AG04450 (cell line): ENCODE data around the gene ARFGEF3. TPM values are rescaled to one million over a fixed set of nuclear protein-coding genes. Genes with fewer than 3 reads are reported as not detected.

ENCODE experiments used
- CTCF ChIA-PET: fragments of 300-600, 350-600 bp; formaldehyde crosslinking; extraction: SDS; loops from one replicate; lab custom pipeline; 2022; ENCODE audit warnings: antibody characterized with exemption, inconsistent platforms; lab: Charles Lee
- POLR2A ChIA-PET: fragments of 350-600 bp; formaldehyde crosslinking; extraction: SDS; loops from one replicate; lab custom pipeline; 2021; ENCODE audit warnings: antibody characterized with exemption, inconsistent platforms; lab: Yijun Ruan, JAX
- DNase-seq: peaks from one replicate; pipeline ENCODE4 v3.0.0-alpha.2; 2011; ENCODE audit warnings: low read depth, low spot score
- H3K27ac ChIP-seq: one replicate; pipeline ENCODE4 v1.5.1; 2012; ENCODE audit warnings: low read depth, low read length, control low read depth
- H3K27me3 ChIP-seq: one replicate; pipeline ENCODE4 v1.6.0; 2012; ENCODE audit warnings: low read length; ENCODE audit not compliant: control insufficient read depth, insufficient read depth
- H3K4me3 ChIP-seq: 2 replicates; pipeline ENCODE4 v1.5.1; 2011; ENCODE audit warnings: mild to moderate bottlenecking, low read depth, low read length, control low read depth
- H3K9me3 ChIP-seq: 2 replicates; pipeline ENCODE4 v1.5.1; 2012; ENCODE audit warnings: low read length; ENCODE audit not compliant: control insufficient read depth, insufficient read depth
- polyA plus RNA-seq: library from polyadenylated mRNA; depleted of rRNA; stranded (reverse); fragments of >200 nt; gene quantifications from 2 replicates; pipeline ENCODE4 v1.2.3, GENCODE V29; 2011
- TF ChIP-seq, protein P1 (sequence below): IDR thresholded peaks from 2 replicates; pipeline ENCODE4 v1.5.1; 2011; ENCODE audit warnings: low read depth, low read length, control low read depth, inconsistent platforms

ARFGEF3 gene
- polyA plus RNA-seq, 1 experiment: 0.02 TPM

DNA sequence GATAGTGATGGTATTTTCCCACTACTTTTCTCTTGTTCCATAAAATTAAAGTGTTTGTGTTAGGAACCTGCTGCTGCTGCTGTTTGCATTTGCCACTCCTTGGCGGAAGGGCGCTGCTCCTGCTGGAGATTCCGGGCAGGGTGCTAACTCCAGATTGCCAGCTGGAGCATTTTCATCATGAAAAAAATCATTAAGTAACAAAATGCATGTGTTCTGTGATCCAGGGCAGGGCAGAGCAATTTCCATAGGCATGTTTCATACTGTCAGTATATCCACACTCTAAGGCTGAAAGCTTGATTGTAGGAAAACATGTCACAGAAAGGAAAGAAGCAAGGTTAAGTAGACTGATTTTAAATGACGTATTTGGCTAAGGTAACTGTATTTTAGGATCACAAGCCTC, 32.5 kb downstream of the ARFGEF3 start:
- Histone ChIP-seq H3K27ac (no peak overlapping the region), H3K9me3 (no peaks in the 10 kb centered on the region), H3K4me3 (no peak overlapping the region), H3K27me3 (no peaks in the 10 kb centered on the region)
- POLR2A ChIA-PET: no interaction called here
- DNase-seq: no peak
- CTCF ChIA-PET: no interaction called here
- TF ChIP-seq, protein P1, sequence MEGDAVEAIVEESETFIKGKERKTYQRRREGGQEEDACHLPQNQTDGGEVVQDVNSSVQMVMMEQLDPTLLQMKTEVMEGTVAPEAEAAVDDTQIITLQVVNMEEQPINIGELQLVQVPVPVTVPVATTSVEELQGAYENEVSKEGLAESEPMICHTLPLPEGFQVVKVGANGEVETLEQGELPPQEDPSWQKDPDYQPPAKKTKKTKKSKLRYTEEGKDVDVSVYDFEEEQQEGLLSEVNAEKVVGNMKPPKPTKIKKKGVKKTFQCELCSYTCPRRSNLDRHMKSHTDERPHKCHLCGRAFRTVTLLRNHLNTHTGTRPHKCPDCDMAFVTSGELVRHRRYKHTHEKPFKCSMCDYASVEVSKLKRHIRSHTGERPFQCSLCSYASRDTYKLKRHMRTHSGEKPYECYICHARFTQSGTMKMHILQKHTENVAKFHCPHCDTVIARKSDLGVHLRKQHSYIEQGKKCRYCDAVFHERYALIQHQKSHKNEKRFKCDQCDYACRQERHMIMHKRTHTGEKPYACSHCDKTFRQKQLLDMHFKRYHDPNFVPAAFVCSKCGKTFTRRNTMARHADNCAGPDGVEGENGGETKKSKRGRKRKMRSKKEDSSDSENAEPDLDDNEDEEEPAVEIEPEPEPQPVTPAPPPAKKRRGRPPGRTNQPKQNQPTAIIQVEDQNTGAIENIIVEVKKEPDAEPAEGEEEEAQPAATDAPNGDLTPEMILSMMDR: no peak

DNA sequence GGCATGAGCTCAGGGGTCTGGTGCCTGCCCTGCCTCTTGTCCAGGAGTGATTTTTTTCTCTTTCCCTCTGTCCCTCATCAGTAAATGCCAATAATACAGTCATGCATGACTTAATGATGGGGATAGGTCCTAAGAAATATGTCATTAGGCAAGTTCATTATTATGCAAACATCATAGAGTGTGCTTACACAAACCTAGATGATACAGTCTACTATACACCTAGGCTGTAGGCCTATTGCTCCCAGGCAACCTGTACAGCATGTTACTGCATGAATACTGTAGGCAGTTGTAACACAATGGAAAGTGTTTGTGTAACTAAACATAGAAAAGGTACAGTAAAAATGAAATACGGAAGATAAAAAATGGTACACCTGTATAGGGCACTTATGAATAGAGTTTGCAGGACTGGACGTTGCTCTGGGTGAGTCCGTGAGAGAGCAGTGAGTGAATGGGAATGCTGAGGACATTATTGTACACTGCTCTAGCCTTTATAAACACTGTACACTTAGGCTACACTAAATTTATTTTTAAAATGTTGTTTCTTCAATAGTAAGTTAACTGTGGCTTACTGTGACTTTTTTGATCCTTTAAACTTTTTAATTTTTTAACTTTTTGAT, 34.5 kb downstream of the ARFGEF3 start:
- H3K27ac ChIP-seq: no peak overlapping the region
- no peaks in the 10 kb centered on the region for H3K9me3 ChIP-seq
- CTCF ChIA-PET: no interaction called here
- TF ChIP-seq, protein P1: no peak
- no peak for DNase-seq
- POLR2A ChIA-PET: no interaction called here
- H3K4me3 ChIP-seq: no peak overlapping the region
- H3K27me3 ChIP-seq: no peaks in the 10 kb centered on the region

DNA sequence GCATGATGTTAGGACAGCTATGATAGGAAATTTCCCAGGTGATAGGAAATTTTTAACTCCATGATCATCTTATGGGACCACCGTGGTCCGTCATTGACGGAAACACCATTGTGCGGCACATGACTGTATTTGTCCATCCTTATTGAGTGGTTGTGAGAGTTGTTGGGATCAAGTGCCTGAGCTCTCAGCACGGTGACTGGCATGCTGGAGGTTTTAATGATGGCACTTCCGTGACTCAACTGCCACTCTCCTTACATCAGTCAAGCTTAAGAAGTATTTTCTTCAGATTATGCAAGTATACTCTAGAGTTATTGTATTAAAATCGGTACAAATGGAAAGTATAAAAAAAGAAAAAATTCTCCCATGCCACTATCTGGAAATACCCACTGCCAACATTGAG, 35.8 kb downstream of the ARFGEF3 start:
- TF ChIP-seq, protein P1: no peak
- no peak overlapping the region for H3K27ac ChIP-seq
- no peaks in the 10 kb centered on the region for H3K9me3 ChIP-seq
- ChIA-PET POLR2A (no interaction called here), CTCF (no interaction called here)
- DNase-seq: no peak
- no peaks in the 10 kb centered on the region for H3K27me3 ChIP-seq
- no peak overlapping the region for H3K4me3 ChIP-seq

DNA sequence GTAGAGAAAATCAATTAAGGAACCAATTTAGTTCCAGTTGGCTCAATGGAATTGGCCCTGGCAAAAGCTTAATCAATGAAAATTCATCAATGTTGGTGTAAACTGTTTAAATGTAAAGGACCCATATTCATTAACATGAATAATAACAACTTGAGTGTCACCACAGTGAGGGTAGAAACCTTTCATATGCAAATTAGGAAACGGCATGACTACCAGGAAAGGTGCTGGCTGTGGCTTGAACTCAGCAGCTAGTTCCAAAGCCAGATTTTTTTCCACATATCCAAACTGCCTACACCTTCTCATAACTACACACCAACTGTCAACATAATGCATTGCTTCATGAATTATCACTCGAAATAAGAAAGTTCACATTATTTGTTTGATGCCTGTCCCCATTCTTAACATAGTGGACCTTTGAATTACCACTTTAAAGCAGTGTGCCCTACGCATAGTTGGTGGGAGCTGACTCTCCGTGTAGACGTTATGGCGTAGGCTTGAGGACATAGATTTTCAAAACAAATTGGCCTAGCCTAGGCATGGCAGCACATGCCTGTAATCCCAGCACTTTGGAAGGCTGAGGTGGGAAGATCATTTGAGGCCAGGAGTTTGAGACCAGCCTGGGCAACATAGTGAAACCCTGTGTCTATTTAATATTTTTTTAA, 36.8 kb downstream of the ARFGEF3 start:
- TF ChIP-seq, protein P1: no peak
- POLR2A ChIA-PET: no interaction called here
- Histone ChIP-seq H3K27ac (no peak overlapping the region), H3K27me3 (no peaks in the 10 kb centered on the region), H3K9me3 (no peaks in the 10 kb centered on the region), H3K4me3 (no peak overlapping the region)
- CTCF ChIA-PET: no interaction called here
- DNase-seq: no peak

DNA sequence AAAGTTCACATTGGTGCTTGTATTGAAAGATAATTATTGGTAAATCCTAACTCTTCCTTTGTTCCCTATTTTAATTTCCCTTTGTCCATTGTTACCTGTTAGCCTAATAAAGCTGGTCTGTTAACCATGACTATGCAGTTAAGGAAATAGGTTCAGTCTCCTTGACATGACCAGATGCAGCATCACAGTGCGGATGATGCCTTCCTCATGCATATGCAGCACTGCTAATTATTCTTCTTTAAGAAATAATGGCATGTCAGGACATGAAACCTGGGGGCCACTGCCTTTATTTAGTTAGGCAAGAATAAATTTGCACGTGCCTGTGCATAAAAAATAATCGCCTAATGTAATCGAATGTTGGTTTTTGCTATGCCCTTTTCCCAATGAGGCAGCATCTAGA, 40.1 kb downstream of the ARFGEF3 start:
- ChIA-PET CTCF (no interaction called here), POLR2A (no interaction called here)
- no peaks in the 10 kb centered on the region for H3K27me3 ChIP-seq
- TF ChIP-seq, protein P1: no peak
- no peak overlapping the region for H3K27ac ChIP-seq
- H3K9me3 ChIP-seq: no peaks in the 10 kb centered on the region
- H3K4me3 ChIP-seq: no peak overlapping the region
- no peak for DNase-seq
